Fibroblast of mammary gland (primary cell): Measurements from ENCODE around the gene NXPE4.

Source experiments
- DNase-seq: peaks from one replicate; pipeline ENCODE4 v3.0.0-alpha.2; 2010; ENCODE audit warnings: low read depth
- H3K4me3 ChIP-seq: 2 replicates; pipeline ENCODE4 v1.5.1; 2011; ENCODE audit warnings: low read depth, mild to moderate bottlenecking, low read length, moderate library complexity; ENCODE audit not compliant: control insufficient read depth
- TF ChIP-seq, protein P1 (sequence below): conservative IDR thresholded peaks from 2 replicates; pipeline ENCODE4 v1.5.1; 2011; ENCODE audit warnings: low read depth, low read length, inconsistent platforms; ENCODE audit not compliant: control insufficient read depth, insufficient read depth

The NXPE4 gene

DNA sequence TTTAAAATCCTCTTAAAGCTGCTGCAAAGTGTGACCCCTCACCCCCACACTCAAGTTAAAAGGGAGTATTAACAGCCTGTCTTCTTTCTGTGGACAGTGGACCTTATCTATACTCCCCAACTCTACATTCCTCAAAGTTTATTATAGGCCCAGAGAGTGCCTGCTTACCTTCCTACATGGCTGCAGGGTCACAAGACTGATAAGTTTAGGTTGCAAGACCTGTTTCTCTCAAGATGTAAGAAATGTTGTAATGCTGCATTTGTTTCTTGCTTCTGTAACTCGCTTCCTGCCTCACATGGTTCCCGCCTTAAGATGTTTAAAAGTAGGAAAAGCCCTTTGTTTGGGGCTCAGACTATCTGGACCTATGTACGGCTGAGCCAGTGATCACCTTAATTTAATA lies 25.8 kb downstream of the NXPE4 start:
- no peak for DNase-seq
- TF ChIP-seq, protein P1, sequence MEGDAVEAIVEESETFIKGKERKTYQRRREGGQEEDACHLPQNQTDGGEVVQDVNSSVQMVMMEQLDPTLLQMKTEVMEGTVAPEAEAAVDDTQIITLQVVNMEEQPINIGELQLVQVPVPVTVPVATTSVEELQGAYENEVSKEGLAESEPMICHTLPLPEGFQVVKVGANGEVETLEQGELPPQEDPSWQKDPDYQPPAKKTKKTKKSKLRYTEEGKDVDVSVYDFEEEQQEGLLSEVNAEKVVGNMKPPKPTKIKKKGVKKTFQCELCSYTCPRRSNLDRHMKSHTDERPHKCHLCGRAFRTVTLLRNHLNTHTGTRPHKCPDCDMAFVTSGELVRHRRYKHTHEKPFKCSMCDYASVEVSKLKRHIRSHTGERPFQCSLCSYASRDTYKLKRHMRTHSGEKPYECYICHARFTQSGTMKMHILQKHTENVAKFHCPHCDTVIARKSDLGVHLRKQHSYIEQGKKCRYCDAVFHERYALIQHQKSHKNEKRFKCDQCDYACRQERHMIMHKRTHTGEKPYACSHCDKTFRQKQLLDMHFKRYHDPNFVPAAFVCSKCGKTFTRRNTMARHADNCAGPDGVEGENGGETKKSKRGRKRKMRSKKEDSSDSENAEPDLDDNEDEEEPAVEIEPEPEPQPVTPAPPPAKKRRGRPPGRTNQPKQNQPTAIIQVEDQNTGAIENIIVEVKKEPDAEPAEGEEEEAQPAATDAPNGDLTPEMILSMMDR: no peak
- no peak overlapping the region for H3K4me3 ChIP-seq

DNA sequence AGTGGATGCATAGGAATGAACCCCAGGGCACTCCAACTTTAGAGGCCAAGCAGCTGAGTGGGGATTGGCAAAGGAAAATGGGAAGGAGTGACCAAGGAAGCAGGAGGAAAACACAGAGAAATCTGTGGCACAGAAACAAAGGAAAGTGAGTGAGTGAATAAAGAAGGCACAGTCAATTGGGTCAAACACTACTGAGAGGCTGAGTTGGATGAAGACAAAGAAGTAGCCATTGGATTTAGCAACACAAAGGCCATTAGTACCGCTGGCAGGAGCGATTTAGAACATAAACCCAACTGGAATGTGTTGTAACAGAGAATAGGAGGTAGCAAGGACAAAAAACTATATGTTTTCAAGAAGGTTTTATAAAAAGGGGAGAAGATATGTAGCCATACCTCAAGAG lies 29.3 kb downstream of the NXPE4 start:
- no peak for DNase-seq
- TF ChIP-seq, protein P1: no peak
- no peak overlapping the region for H3K4me3 ChIP-seq

DNA sequence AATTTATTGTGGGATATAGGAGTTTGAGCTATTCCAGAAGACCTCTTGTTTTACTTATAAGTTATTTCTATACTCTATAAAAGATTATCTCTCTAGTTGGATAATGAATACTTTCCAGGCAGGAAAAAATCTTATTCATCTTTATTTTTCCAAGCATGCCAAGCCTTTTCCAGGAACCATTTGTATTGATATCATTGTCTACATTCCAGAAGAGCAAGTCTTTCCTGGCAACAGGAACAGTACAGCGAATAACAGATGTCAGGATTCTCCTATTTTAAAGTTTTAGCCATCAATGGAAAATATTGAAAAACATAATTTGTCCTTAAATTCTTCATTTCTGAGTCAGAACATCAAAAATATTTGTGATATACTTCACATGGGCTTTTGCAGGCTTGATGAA lies 30.8 kb downstream of the NXPE4 start:
- DNase-seq: peak; percentile 7
- TF ChIP-seq, protein P1: no peak
- no peak overlapping the region for H3K4me3 ChIP-seq

DNA sequence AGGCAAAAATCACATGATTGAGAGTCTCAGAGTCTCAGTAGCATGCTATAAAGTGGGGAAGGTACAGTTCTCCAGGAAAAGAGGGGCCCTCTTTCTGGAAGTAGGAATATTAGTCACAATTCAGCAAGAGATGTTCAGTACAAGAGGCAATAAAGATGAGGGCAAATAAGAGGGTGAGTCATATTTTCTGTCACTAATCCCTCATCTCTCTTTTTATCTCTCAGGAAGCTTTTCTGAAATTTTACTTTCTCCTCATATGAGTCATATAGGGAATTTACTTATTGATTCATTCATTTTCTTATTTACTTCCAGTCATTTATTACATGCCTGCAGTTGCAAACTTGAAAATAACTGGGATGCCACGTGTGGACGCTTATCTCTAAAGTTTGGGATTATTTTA lies 32.5 kb downstream of the NXPE4 start:
- TF ChIP-seq, protein P1: no peak

DNA sequence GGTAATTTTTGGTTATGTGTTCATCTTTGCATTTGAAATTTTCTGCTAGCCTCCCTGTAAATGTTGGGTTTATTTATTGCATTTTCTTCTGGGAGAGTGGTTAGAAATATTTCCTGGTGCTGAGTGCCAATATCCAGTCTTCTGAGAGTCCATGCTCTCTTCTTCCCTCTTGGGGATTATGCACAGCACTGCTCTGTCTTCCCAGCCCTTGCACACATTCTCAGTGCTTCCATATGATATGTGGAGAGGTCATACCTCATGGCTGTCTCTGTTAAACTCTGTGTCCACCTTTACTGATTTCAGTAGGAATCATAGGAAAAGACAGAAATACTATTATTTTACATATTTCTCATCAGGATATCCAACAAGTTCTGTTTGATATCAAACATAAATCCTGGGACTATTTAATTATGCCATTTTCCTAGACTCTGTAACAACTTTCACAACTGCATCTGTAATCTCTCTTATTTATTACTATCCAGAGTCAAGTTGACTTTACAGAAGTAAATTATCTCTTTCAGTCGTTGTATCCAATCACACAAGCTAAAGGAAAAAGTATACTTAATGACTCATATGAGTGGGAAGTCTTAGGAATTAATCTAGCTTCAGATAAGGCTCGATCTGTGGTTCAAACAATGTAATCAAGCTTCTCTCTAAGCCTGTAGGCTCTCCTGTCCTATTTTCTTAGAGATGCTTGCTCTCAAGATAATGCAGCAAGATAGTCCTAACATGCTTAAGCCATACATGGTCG lies 33.2 kb downstream of the NXPE4 start:
- no peak overlapping the region for H3K4me3 ChIP-seq
- TF ChIP-seq, protein P1: no peak
- DNase-seq: peak; percentile 40

More for the DNA sequence above, 32.5 kb downstream of the NXPE4 start:
- H3K4me3 ChIP-seq: no peak overlapping the region
- DNase-seq: peak; percentile 67

DNA sequence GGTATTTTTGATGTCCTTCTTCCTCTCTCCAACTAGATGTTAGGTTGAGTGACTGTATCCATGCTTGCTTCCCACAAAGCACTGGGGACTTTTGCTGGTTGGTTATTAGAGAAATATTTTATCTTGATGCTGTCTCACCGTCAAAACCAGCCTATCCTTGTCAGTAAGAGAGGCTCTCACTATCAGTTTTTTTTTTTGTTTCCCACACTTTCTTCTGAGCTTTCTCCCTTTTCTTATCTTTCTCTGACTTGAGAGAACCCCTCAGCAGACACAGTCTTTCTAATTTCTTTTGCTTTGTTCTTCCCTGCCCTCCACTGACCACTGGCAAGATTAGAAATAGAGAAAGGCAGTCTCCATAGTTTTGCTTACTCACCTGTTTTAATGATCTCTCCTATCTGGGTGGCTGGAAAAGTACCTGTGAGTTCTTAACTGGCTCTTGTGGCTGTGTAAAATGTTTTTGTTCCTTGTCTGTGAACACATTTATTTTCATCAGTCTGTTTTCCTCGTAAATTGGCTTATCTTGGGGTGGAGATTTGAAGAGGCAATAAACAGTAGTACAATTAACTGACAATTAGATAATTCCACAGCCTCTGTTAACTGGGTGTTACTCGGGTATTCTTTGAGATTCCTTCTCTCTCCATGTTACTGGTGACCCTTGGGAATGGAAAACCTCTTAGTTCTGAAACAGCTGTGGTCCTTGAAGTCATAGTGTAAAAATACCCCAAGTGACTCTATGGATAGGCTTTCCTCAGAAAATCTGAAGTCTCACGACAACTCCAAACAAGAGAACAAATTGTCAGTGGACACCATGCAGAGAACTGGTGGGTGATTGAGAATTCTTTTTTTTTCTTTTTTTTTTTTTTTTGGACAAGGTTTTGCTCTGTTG lies 35.9 kb downstream of the NXPE4 start, which contains the start of gene NXPE1:
NXPE1 (minus strand) TSS at position 457 of the 886 bp plus-strand sequence. CDS start 8,680 bp downstream, outside the sequence.
- TF ChIP-seq, protein P1: no peak
- no peak for DNase-seq
- no peak within 1 kb of the TSS for H3K4me3 ChIP-seq
